IMR-90 (cell line): Measurements from ENCODE around the gene SORBS1. TPM values are rescaled to one million over a fixed set of nuclear protein-coding genes. Genes with fewer than 3 reads are reported as not detected.

Experiments
- ATAC-seq: fragments of 200-7000 bp; cut with Tn5 transposase; 2 replicates; pipeline ENCODE4 v1.9.1; 2020; ENCODE audit warnings: low read depth, mild to moderate bottlenecking, moderate library complexity
- BruUV-seq: library from RNA; stranded (reverse); fragments of 400-500 nt; replicated peaks from 2 replicates; lab custom pipeline; 2021; lab: Mats Ljungman, UMichigan
- CTCF ChIA-PET: fragments of 300-600 bp; formaldehyde crosslinking; extraction: SDS; loops from one replicate; lab custom pipeline; 2021; ENCODE audit warnings: antibody characterized with exemption; lab: Yijun Ruan, JAX
- POLR2A ChIA-PET: fragments of 300-600 bp; sonication (Branson Sonifier 250); formaldehyde crosslinking; loops from one replicate; lab custom pipeline; 2022; ENCODE audit warnings: antibody characterized with exemption; ENCODE audit not compliant: unreplicated experiment; lab: Charles Lee
- DNase-seq: peaks from one replicate; pipeline ENCODE4 v3.0.0; 2013
- H2AFZ ChIP-seq: replicated peaks from 2 replicates; pipeline ENCODE3; 2013; ENCODE audit warnings: low read length, mild to moderate bottlenecking; ENCODE audit not compliant: poor library complexity
- H2AK5ac ChIP-seq: 2 replicates; pipeline ENCODE4 v1.6.1; 2013; ENCODE audit warnings: low read depth, low read length, inconsistent platforms
- H2AK9ac ChIP-seq: replicated peaks from 2 replicates; pipeline ENCODE3; 2013; ENCODE audit warnings: mild to moderate bottlenecking, low read depth, low read length, moderate library complexity; ENCODE audit not compliant: poor library complexity
- H2BK120ac ChIP-seq: 2 replicates; pipeline ENCODE4 v1.6.1; 2013; ENCODE audit warnings: low read depth, low read length, inconsistent platforms
- H2BK15ac ChIP-seq: 3 replicates; pipeline ENCODE4 v1.6.1; 2013; ENCODE audit warnings: low read depth, low read length, inconsistent platforms
- H2BK20ac ChIP-seq: 2 replicates; pipeline ENCODE4 v1.6.1; 2013; ENCODE audit warnings: low read depth, mild to moderate bottlenecking, inconsistent platforms, low read length, moderate library complexity
- H2BK5ac ChIP-seq: 2 replicates; pipeline ENCODE4 v1.6.1; 2013; ENCODE audit warnings: mild to moderate bottlenecking, low read depth, low read length, inconsistent platforms; ENCODE audit not compliant: poor library complexity, severe bottlenecking
- H3K14ac ChIP-seq: replicated peaks from 2 replicates; pipeline ENCODE4 v1.6.1; 2013; ENCODE audit warnings: low read depth, low read length, inconsistent platforms
- H3K18ac ChIP-seq: 2 replicates; pipeline ENCODE4 v1.6.1; 2013; ENCODE audit warnings: low read depth, low read length, control low read depth
- H3K23ac ChIP-seq: 2 replicates; pipeline ENCODE4 v1.6.1; 2013; ENCODE audit warnings: low read depth, low read length, inconsistent platforms
- H3K27ac ChIP-seq: 2 replicates; pipeline ENCODE4 v1.5.1; 2013; ENCODE audit warnings: mild to moderate bottlenecking, control low read depth, low read length; ENCODE audit not compliant: insufficient read depth
- H3K27me3 ChIP-seq: 2 replicates; pipeline ENCODE4 v1.6.1; 2013; ENCODE audit warnings: low read length; ENCODE audit not compliant: control insufficient read depth, insufficient read depth
- H3K36me3 ChIP-seq: 2 replicates; pipeline ENCODE4 v1.6.1; 2013; ENCODE audit warnings: low read length, mixed read lengths; ENCODE audit not compliant: control insufficient read depth, insufficient read depth
- H3K4ac ChIP-seq: 2 replicates; pipeline ENCODE4 v1.6.1; 2013; ENCODE audit warnings: low read depth, low read length, inconsistent platforms
- H3K4me1 ChIP-seq: 2 replicates; pipeline ENCODE4 v1.6.1; 2013; ENCODE audit warnings: low read length, mixed read lengths; ENCODE audit not compliant: control insufficient read depth, insufficient read depth
- H3K4me2 ChIP-seq: 2 replicates; pipeline ENCODE4 v1.6.1; 2013; ENCODE audit warnings: low read depth, mild to moderate bottlenecking, control low read depth, low read length, moderate library complexity
- H3K4me3 ChIP-seq: 2 replicates; pipeline ENCODE4 v1.5.1; 2013; ENCODE audit warnings: low read depth, mild to moderate bottlenecking, control low read depth, low read length, moderate library complexity; ENCODE audit not compliant: insufficient read depth
- H3K56ac ChIP-seq: 2 replicates; pipeline ENCODE4 v1.6.1; 2013; ENCODE audit warnings: low read length, inconsistent platforms; ENCODE audit not compliant: insufficient read depth; ENCODE audit errors: extremely low read depth
- H3K79me1 ChIP-seq, 2 experiments: 2 replicates each; pipeline ENCODE4 v1.6.1; 2013; ENCODE audit warnings: low read length in 2 of 2, inconsistent platforms in 1 of 2, low read depth in 1 of 2
- H3K9ac ChIP-seq: 2 replicates; pipeline ENCODE4 v1.6.1; 2013; ENCODE audit warnings: low read depth, low read length, control low read depth
- H3K9me1 ChIP-seq: 2 replicates; pipeline ENCODE4 v1.6.1; 2013; ENCODE audit warnings: low read length, inconsistent platforms; ENCODE audit not compliant: insufficient read depth
- H3K9me3 ChIP-seq: 2 replicates; pipeline ENCODE4 v1.6.1; 2013; ENCODE audit warnings: low read length; ENCODE audit not compliant: control insufficient read depth, insufficient read depth
- H4K20me1 ChIP-seq: 2 replicates; pipeline ENCODE4 v1.6.1; 2013; ENCODE audit warnings: low read length, inconsistent platforms; ENCODE audit not compliant: insufficient read depth
- H4K5ac ChIP-seq: 2 replicates; pipeline ENCODE4 v1.6.1; 2013; ENCODE audit warnings: mild to moderate bottlenecking, low read depth, low read length, control low read depth
- H4K8ac ChIP-seq, 2 experiments: 2 replicates each; pipeline ENCODE4 v1.6.1; 2013; ENCODE audit warnings: low read depth in 2 of 2, low read length in 2 of 2, control low read depth in 1 of 2, inconsistent platforms in 1 of 2
- H4K91ac ChIP-seq: 2 replicates; pipeline ENCODE4 v1.6.1; 2013; ENCODE audit warnings: low read depth, low read length, inconsistent platforms; ENCODE audit not compliant: insufficient read depth
- BHLHE40 ChIP-seq: fragments of 150-350 bp; IDR thresholded peaks from 2 replicates; pipeline ENCODE4 v1.6.1; 2016; ENCODE audit warnings: mild to moderate bottlenecking, low read depth, low read length
- CEBPB ChIP-seq: IDR thresholded peaks from 2 replicates; pipeline ENCODE4 v1.6.1; 2012; ENCODE audit warnings: low read depth, low read length, improper control_type of control experiment
- CHD1 ChIP-seq: IDR thresholded peaks from 2 replicates; pipeline ENCODE4 v1.6.1; 2012; ENCODE audit warnings: low read depth, low read length, improper control_type of control experiment
- FOS ChIP-seq: fragments of 150-350 bp; IDR thresholded peaks from 2 replicates; pipeline ENCODE4 v1.6.1; 2016; ENCODE audit warnings: low read depth, low read length
- MAZ ChIP-seq: IDR thresholded peaks from 2 replicates; pipeline ENCODE4 v1.6.1; 2012; ENCODE audit warnings: low read depth, mild to moderate bottlenecking, low read length, improper control_type of control experiment, moderate library complexity, borderline replicate concordance
- NFE2L2 ChIP-seq: fragments of 150-350 bp; IDR thresholded peaks from 2 replicates; pipeline ENCODE4 v1.6.1; 2016; ENCODE audit warnings: low read depth, mild to moderate bottlenecking, low read length
- RAD21 ChIP-seq: IDR thresholded peaks from 2 replicates; pipeline ENCODE4 v1.6.1; 2012; ENCODE audit warnings: low read length, improper control_type of control experiment
- RCOR1 ChIP-seq: IDR thresholded peaks from 2 replicates; pipeline ENCODE4 v1.6.1; 2012; ENCODE audit warnings: mild to moderate bottlenecking, low read length, improper control_type of control experiment; ENCODE audit not compliant: insufficient replicate concordance
- RFX5 ChIP-seq: IDR thresholded peaks from 2 replicates; pipeline ENCODE4 v1.8.0; 2012; ENCODE audit warnings: low read depth, mild to moderate bottlenecking, low read length, moderate library complexity
- SMC3 ChIP-seq: fragments of 150-350 bp; IDR thresholded peaks from 2 replicates; pipeline ENCODE4 v1.6.1; 2016; ENCODE audit warnings: low read depth, mild to moderate bottlenecking, antibody characterized with exemption, low read length, moderate library complexity
- WGBS, 2 experiments: methylation state at CpG; one replicate each; pipeline versions ENCODE4 v1.1.5 to v1.1.7; 2013; ENCODE audit warnings: missing lambda C conversion rate in 2 of 2; ENCODE audit not compliant: insufficient read length in 1 of 2; ENCODE audit errors: extremely low coverage in 2 of 2; 5-methylcytosine and 5-hydroxymethylcytosine counted together
- dilution Hi-C: fragments of 300-500 bp; cut with HindIII; formaldehyde crosslinking; loops from one replicate; pipeline ENCODE4 v1.14.3; 2018; ENCODE audit warnings: low sequenced_read_pairs; ENCODE audit not compliant: unreplicated experiment
- in situ Hi-C: fragments of 300-500 bp; cut with MboI; formaldehyde crosslinking; loops from 3 replicates; pipeline ENCODE4 v1.14.3; 2019; ENCODE audit warnings: low sequenced_read_pairs, inconsistent platforms, mixed read lengths
- intact Hi-C: fragments of 100-400 bp; cut with micrococcal nuclease; formaldehyde crosslinking; loops from 2 replicates; pipeline ENCODE4 v1.10.0; 2022
- polyA plus RNA-seq, 3 experiments: library from polyadenylated mRNA; depleted of rRNA; stranded (reverse); fragments of >200 nt; gene quantifications; 2 replicates each; pipeline ENCODE4 v1.2.3, GENCODE V29; 2012; ENCODE audit warnings: low replicate concordance in 1 of 3
- total RNA-seq: library from RNA; depleted of rRNA; stranded (reverse); fragments of >200 nt; gene quantifications from 2 replicates; pipeline ENCODE4 v1.2.3, GENCODE V29; 2012
- TF ChIP-seq, protein P1 (sequence below): conservative IDR thresholded peaks from 2 replicates; pipeline ENCODE4 v1.5.1; 2012; ENCODE audit warnings: mild to moderate bottlenecking, low read depth, low read length, improper control_type of control experiment
- TF ChIP-seq, protein P2 (sequence below): fragments of 150-350 bp; IDR thresholded peaks from 2 replicates; pipeline ENCODE4 v1.6.1; 2016; ENCODE audit warnings: low read depth, mild to moderate bottlenecking, low read length, moderate library complexity, borderline replicate concordance
- TF ChIP-seq, protein P3 (sequence below): fragments of 150-350 bp; IDR thresholded peaks from 2 replicates; pipeline ENCODE4 v1.6.1; 2017; ENCODE audit warnings: mild to moderate bottlenecking, antibody characterized with exemption, low read length, low read depth

Gene SORBS1
- total and polyA plus RNA-seq, 2 of the 4 experiments (the other 2 are of a cell fraction) = 0.18 to 0.32 TPM

DNA sequence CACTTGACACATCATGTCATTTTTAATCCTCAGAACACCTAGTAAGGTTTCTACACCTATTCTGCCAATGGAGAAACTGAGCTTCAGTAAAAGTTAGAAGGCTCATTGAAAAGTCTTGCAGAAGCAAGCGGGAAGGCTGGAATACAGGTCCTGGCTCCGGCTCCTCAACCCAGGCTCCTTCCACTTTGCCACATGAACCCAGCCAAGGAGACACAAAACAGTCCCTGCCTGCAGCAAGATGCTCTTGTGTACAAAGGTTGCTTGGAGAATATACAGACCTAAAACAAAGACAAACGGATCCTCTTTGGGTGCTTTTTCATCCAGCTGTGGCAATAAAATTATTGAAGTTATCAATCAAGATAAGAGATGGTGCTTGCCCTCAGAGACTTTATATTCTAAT, 106.8 kb downstream of the SORBS1 start:
- TF ChIP-seq FOS (no peak), RAD21 (no peak), BHLHE40 (no peak), CEBPB (no peak), RFX5 (no peak), SMC3 (no peak), MAZ (no peak), NFE2L2 (no peak), CHD1 (no peak), RCOR1 (no peak)
- TF ChIP-seq, protein P1, sequence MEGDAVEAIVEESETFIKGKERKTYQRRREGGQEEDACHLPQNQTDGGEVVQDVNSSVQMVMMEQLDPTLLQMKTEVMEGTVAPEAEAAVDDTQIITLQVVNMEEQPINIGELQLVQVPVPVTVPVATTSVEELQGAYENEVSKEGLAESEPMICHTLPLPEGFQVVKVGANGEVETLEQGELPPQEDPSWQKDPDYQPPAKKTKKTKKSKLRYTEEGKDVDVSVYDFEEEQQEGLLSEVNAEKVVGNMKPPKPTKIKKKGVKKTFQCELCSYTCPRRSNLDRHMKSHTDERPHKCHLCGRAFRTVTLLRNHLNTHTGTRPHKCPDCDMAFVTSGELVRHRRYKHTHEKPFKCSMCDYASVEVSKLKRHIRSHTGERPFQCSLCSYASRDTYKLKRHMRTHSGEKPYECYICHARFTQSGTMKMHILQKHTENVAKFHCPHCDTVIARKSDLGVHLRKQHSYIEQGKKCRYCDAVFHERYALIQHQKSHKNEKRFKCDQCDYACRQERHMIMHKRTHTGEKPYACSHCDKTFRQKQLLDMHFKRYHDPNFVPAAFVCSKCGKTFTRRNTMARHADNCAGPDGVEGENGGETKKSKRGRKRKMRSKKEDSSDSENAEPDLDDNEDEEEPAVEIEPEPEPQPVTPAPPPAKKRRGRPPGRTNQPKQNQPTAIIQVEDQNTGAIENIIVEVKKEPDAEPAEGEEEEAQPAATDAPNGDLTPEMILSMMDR = no peak
- TF ChIP-seq, protein P2, sequence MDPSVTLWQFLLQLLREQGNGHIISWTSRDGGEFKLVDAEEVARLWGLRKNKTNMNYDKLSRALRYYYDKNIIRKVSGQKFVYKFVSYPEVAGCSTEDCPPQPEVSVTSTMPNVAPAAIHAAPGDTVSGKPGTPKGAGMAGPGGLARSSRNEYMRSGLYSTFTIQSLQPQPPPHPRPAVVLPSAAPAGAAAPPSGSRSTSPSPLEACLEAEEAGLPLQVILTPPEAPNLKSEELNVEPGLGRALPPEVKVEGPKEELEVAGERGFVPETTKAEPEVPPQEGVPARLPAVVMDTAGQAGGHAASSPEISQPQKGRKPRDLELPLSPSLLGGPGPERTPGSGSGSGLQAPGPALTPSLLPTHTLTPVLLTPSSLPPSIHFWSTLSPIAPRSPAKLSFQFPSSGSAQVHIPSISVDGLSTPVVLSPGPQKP = no peak
- TF ChIP-seq, protein P3, sequence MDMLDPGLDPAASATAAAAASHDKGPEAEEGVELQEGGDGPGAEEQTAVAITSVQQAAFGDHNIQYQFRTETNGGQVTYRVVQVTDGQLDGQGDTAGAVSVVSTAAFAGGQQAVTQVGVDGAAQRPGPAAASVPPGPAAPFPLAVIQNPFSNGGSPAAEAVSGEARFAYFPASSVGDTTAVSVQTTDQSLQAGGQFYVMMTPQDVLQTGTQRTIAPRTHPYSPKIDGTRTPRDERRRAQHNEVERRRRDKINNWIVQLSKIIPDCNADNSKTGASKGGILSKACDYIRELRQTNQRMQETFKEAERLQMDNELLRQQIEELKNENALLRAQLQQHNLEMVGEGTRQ = no peak
- POLR2A ChIA-PET = no interaction called here
- H3K4me1 ChIP-seq = no peaks in the 10 kb centered on the region

More for the DNA sequence above, 106.8 kb downstream of the SORBS1 start:
- Histone ChIP-seq H4K5ac (no peak overlapping the region), H3K27me3 (peaks cover 12% of the 10 kb centered on the region), H3K56ac (no peak overlapping the region), H2BK5ac (no peak overlapping the region), H3K27ac (no peak overlapping the region), H2BK20ac (no peak overlapping the region), H2BK15ac (no peak overlapping the region), H3K9me1 (no peaks in the 10 kb centered on the region), H4K20me1 (no peaks in the 10 kb centered on the region), H3K9ac (no peak overlapping the region), H3K14ac (no peak overlapping the region), H2AK9ac (no peak overlapping the region), H3K4me2 (no peak overlapping the region), H3K18ac (no peak overlapping the region), H3K79me1 (no peaks in the 10 kb centered on the region), H2AFZ (no peak overlapping the region), H4K91ac (no peak overlapping the region), H2BK120ac (no peak overlapping the region), H3K23ac (no peak overlapping the region), H2AK5ac (no peak overlapping the region), H3K4ac (no peak overlapping the region), H3K4me3 (no peak overlapping the region), H3K36me3 (no peaks in the 10 kb centered on the region), H4K8ac (no peak overlapping the region), H3K9me3 (no peaks in the 10 kb centered on the region)
- in situ Hi-C loops = no loop called here
- dilution Hi-C loops = no loop called here
- BruUV-seq = no TSS peak
- WGBS, 2 experiments = no CpG with 5 or more reads among the region's 3 CpGs
- DNase-seq (no peak), ATAC-seq (no peak)
- CTCF ChIA-PET = no interaction called here
- intact Hi-C loops = no loop called here
